Stomach (tissue), 4 donors: Measurements from ENCODE around the gene COL12A1.

Experiments
- CTCF ChIP-seq, 7 experiments: fragments of 450-650 bp in 4 of 7; fragments of 200-600 bp in 3 of 7; sonication (generic) in 3 of 7; IDR thresholded peaks; one replicate each; pipeline ENCODE4 v1.5.1; 2016 to 2019; ENCODE audit warnings: antibody characterized with exemption in 7 of 7, control low read depth in 2 of 7, mild to moderate bottlenecking in 1 of 7
- POLR2A ChIP-seq, 4 donors: fragments of 450-650 bp; IDR thresholded peaks; one replicate each; pipeline ENCODE4 v1.6.1; 2016; ENCODE audit warnings: antibody characterized with exemption in 4 of 4, control low read depth in 2 of 4, mild to moderate bottlenecking in 1 of 4, moderate library complexity in 1 of 4
- POLR2AphosphoS5 ChIP-seq, 3 donors: sonication (generic); formaldehyde crosslinking; IDR thresholded peaks; one replicate each; pipeline ENCODE4 v1.6.1; 2016; ENCODE audit warnings: antibody characterized with exemption in 3 of 3

GRCh38 chr6:75149696-75150095 lies 56.2 kb downstream of the COL12A1 start:
- TF ChIP-seq POLR2A (IDR thresholded peaks at IDR 0.05) (no peak), CTCF (IDR thresholded peaks at IDR 0.05) (no peak), POLR2AphosphoS5 (IDR thresholded peaks at IDR 0.05) (no peak)
